ENCODE measurements around the gene DEUP1. TPM values are rescaled to one million over a fixed set of nuclear protein-coding genes. Genes with fewer than 3 reads are reported as not detected.
"Not testable (repeated sequence)": the region's sequence is repeated elsewhere in the genome, so short reads cannot be mapped to it uniquely, and the experiment has no call there.

DEUP1 gene
- total RNA-seq, 2 experiments from 2014 or later, result not detected

DNA sequence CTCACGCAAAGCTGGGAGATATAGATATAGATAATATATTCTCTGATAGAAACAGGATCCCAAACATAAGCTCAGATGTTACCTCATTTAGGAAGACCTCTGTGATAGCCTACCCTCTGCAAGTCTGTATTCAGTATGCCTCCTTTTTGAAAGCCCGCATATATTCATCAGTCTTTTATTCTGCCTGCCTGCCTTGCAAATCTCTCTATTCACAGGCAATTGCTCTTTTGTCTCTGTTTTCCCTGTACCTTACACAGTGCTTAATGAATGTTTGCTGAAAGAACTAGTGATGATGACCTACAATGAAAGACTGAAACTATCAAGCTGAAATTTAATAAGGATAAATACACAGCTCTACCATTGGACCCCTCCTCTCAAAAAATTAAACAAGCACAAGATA, 18.4 kb downstream of the DEUP1 start:
- POLR2A ChIA-PET, result no interaction called here
- CTCF ChIA-PET, result no interaction called here

DNA sequence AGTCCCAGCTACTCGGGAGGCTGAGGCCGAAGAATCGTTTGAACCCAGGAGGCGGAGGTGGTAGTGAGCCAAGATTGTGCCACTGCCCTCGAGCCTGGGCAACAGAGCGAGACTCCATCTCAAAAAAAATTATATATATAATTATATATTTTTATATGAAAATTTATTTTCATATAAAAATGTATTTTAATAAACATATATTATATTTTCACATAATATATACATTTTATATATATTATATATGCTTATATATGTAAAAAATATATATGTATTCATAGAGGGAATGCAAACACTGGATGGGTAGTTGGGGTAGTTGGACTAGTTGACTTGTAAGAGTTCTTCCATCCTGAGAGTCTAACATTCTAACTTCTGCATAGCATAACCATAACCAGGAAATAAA, 20.3 kb downstream of the DEUP1 start:
- CTCF ChIA-PET, result no interaction called here
- POLR2A ChIA-PET, result no interaction called here

DNA sequence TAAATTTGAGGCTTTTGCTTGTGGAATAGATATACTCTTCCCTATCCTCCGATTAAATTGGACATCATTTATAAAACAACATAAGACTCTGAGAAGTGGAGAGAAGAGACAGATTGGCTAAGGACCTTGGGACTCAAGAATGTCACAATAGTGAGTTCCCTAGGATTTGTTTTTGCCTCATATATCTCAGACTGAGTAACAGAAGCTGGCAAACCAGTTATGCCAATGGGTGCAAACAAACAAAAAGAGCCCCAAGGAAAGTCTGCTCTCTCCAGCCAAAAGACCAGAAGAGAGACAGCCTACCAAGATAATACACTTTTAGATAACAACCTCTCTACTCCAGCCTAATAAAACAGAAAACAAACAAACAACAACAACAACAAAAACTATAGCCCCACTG, 28.9 kb downstream of the DEUP1 start:
- ChIA-PET CTCF (no interaction called here), POLR2A (no interaction called here)

DNA sequence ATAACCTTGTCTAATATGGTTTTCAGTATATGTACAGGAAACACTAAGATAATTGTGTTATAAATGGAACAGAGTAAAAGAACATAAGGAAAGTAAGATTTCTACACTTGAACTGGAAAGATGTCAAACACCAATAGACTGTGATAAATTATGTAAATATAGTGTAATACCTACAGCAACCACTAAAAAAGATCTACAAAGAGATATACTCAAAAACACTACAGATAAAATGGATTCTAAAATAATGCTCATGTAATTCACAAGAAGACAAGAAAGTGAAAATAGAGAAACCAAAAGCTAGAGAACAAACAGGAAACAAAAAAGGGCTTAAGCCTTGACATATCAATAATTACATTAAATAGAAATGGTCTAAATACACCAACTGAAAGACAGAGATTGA, 30.9 kb downstream of the DEUP1 start:
- POLR2A ChIA-PET, result no interaction called here
- CTCF ChIA-PET, result interaction anchor here (0.7 kb wide), 1 partner anchor 56 kb away, joined by 3 read pairs; no protein-coding TSS in a partner anchor

DNA sequence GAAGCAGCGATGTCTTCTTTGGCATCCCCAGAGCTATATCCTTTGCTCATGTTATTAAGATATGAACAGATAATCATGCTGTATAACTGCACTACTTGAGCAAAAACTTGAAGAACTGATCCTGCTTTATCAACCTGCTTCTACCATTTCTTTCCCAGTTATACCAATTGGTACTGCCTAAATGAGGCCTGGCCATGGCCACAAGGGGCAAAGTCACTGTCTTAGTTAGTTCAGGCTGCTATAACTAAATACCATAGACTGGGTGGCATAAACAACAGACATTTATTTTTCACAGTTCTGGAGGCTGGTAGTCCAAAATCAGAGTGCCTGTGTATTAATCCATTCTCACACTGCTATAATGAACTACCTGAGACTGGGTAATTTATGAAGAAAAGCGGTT, 37.5 kb downstream of the DEUP1 start:
- ChIA-PET CTCF (no interaction called here), POLR2A (no interaction called here)

DNA sequence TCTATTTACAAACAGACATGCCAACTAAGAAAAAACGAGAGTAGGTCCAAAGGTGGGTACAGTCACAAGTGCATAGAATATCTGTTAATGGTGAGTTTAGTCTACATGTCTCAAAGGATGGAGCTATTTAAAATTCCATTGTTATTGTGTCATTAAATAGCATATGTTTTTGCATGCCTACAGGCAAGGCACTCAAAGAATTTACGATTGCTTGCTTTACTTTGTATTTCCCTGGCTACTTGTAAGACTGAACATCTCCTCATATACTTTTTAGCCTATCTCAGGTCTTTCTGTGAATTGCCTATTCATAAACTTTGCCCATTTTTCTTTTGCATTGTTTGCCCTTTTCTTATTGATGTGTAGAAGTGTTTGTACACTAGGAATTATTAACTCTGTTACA, 39.7 kb downstream of the DEUP1 start:
- CTCF ChIA-PET, result no interaction called here
- POLR2A ChIA-PET, result no interaction called here

DNA sequence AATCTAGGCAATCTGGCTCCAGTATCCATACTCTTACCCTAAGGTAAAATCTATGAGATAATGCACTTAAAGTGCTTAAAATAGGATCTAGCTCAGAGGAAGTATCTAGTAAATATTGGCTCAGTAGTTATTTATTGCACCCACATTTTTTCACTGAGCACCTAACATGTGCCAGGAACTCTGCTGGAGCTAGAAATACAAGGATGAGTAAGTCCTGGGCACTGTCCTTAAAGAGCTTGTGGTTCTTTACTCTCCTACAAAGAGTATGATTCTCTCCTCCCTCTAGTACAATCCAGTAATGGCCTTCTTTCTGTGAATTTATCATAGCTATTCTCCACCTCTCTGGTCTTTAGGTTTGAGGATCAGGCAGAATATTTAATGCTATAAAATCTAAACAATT, 59.2 kb downstream of the DEUP1 start:
- ChIA-PET CTCF (interaction anchor here (1.1 kb wide), 1 partner anchor 10 kb away, joined by 3 read pairs; no protein-coding TSS in a partner anchor), POLR2A (no interaction called here)

DNA sequence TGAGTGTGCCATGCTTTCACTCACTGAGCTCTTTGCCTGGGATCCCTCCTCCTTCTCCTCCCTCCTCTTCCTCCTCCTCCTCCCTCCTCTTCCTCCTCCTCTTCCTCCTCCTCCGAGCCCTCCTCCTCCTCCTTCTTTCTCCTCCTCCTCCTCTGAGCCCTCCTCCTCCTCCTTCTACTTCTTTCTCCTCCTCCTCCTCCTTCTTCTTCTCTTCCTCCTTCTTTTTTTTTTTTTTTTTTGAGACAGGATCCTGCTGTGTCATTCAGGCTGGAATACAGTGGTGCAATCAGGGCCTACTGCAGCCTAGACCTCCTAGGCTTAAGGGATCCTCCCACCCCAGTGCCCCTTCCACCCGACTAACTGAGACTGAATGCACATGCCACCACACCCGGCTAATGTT, 62.3 kb downstream of the DEUP1 start:
- CTCF ChIA-PET, result no interaction called here
- POLR2A ChIA-PET, result no interaction called here

DNA sequence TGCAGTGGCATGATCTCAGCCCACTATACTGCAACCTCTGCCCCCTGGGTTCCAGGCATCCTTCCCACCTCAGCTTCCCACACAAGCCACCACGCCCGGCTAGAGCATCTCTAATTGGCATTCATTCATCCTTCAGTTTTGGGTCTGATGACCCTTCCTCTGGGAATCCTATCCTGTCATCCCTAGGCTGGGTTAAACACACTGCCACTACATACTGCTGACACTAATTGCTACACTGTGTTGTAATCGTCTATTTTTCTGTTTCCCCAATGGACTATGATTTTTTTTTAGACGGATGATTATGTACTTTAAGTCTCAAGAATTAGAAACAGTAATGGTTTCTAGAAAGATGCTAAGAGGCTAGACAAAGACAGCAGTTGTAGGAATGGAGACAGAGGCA, 62.8 kb downstream of the DEUP1 start:
- ChIA-PET POLR2A (no interaction called here), CTCF (no interaction called here)

DNA sequence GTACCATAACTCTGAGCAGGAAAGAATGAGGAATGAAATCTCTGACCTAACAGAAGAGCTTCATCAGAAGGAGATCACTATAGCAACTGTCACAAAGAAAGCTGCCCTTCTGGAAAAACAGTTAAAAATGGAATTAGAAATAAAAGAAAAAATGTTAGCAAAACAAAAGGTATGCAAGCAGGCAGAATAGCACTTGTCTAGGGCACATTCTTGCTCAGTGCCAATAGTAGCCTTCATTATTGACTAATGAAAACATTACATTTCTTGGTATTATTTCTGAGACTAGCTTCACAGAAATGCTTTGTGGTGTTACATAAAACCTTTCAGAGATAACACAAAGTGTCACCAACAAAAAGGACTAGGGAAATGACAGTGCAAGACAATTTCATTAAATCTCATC, 63.9 kb downstream of the DEUP1 start:
- ChIA-PET POLR2A (no interaction called here), CTCF (no interaction called here)

DNA sequence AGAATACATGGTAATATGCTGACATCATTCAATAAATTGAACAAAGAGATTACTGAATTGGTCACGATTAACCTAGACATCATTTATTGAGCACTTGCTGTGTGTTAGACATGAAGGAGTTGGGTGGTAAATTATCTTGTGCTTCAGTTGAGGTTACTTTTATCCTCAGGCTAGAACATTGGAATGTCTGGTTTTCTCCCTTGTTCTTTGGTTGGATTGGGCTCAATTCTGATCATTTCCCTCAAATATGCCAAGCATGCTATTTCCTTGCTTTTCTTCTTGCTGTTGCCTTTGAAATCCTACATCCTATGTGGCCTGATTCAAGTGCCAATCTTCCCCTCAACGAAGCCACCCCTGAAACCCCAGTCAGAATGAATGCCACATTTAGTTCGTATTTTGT, 65.8 kb downstream of the DEUP1 start:
- POLR2A ChIA-PET, result no interaction called here
- CTCF ChIA-PET, result no interaction called here

DNA sequence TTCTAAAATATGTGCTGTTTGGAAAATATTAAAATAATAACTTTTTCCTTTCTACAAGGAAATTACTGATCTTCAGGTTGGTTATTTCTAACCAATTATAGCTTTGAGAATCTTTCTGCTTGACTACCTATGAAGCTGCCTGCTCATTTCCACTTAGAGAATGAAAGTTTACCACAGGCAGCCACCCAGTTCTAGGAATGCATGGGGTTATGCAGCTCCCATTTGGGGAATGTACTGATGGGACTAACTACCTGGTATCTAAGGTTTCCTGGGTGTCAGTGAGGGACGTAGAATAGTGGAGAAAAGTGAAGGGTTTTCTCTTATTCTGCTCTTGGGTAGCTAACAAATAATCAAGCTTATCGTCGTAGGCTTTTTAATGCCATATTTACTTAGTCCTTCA, 73.4 kb downstream of the DEUP1 start:
- POLR2A ChIA-PET, result no interaction called here
- CTCF ChIA-PET, result no interaction called here

DNA sequence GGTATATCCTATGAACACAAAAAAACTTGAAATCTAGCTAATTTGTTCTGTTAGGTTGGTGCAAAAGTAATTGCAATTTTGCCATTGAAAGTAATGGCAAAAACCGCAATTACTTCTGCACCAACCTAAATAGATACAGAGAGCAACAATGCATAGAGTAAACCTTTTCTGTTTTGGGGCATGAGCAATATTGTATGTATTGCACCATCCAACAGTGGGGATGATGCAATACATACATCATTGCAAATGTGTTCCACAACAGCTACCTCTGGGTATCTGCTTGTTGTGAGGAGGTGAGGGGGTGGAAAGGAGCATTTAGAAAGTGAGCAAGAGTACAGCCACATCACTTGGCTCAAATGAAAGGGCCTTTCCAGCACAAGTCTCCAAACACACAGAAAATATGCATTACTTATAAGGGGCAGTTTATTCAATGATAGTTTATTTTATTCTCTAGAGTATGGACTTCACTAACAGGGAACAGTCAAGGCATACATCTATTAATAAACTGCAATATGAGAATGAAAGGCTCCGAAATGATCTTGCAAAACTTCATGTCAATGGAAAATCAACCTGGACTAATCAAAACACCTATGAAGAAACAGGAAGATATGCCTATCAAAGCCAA, 77.3 kb downstream of the DEUP1 start:
- ChIA-PET CTCF (no interaction called here), POLR2A (no interaction called here)

DNA sequence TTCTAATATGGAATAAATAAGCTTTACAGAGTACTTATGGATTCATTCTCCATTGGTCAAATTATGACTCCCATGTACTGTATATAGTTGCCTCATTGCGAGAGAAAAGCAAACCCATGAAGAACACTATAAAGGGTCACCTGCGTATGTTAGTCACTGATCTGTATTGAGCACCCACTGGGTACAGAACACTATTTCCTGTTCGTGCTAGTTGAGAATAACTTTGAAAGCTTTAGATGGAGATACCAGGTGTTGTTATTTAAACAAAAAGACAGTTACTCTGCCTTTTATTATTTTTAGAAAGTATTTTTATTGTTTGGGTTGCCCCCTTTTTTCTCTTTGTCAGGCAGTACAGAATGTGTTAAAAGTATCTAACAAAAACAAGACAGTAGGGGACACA, 79.9 kb downstream of the DEUP1 start:
- ChIA-PET POLR2A (no interaction called here), CTCF (no interaction called here)

DNA sequence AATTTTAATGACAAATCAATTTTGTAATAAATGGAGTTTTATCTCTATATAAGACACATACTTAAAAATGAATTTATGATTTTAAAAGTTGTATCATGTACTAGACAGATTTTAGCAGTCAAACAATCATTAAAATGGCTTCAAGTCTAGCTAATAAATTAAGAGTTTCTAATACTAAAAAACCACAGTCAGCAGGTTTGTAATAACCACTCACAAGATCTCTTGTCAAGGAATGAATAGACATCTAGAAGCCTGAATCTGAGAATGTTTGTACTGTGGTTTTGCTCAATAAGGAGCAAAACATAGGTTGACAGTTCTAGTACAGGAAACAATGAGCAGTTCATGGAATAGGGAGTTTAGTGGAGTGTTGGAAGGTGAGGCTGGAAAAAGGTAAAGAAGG, 81.2 kb downstream of the DEUP1 start:
- CTCF ChIA-PET, result no interaction called here
- POLR2A ChIA-PET, result no interaction called here

DNA sequence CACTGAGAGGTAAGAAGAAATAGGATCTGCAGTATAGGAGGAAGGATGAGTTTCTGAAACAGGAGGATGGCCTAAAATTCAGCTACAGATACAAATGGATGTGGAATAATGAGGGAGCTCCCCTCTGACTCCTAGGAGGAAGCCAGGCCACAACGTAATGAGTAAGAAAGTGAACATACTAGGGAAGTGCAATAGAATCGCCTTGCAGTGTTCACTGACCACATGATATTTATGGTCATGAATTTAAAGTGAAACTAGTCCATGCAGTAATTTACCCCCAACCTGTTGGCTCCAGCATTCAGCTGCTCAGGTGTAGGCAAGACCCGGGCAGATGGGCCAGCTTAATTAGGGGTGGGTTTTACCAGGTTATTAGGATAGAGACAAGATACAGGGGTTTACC, 101.7 kb downstream of the DEUP1 start:
- CTCF ChIA-PET, result no interaction called here
- POLR2A ChIA-PET, result no interaction called here

DNA sequence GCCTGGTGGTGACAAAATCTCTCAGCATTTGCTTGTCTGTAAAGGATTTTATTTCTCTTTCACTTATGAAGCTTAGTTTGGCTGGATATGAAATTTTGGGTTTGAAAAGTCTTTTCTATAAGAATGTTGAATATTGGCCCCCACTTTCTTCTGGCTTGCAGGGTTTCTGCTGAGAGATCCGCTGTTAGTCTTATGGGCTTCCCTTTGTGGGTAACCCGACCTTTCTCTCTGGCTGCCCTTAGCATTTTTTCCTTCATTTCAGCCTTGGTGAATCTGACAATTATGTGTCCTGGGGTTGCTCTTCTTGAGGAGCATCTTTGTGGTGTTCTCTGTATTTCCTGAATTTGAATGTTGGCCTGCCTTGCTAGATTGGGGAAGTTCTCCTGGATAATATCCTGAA, 112.7 kb downstream of the DEUP1 start:
- CTCF ChIA-PET, POLR2A ChIA-PET: not testable (repeated sequence)

DNA sequence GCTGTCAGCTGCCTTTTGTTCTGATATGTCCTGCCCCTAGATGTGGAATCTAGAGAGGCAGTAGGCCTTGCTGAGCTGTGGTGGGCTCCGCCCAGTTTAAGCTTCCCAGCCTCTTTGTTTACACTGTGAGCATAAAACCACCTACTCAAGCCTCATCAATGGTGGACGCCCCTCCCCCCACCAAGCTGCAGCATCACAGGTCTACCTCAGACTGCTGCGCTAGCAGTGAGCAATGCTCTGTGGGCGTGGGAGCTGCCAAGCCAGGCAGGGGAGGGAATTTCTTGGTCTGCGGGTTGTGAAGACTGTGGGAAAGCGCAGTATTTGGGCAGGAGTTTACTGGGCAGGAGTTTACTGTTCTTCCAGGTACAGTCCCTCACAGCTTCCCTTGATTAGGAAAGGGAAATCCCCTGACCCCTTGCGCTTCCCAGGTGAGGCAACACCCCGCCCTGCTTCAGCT, 114.1 kb downstream of the DEUP1 start:
- POLR2A ChIA-PET, result no interaction called here
- CTCF ChIA-PET, result no interaction called here

DNA sequence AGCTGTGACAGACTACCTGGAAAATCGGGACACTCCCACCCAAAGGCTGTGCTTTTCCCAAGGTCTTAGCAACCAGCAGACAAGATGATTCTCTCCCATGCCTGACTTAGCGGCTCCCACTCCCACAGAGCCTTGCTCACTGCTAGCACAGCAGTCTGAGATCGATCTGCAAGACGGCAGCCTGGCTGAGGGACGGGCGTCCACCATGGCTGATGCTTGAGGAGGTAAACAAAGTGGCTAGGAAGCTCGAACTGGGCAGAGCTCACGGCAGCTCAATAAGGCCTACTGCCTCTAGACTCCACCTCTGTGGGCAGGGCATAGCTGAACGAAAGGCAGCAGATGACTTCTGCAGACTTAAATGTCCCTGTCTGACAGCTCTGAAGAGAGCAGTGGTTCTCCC, 127.7 kb downstream of the DEUP1 start:
- POLR2A ChIA-PET, result no interaction called here
- CTCF ChIA-PET, result no interaction called here

DNA sequence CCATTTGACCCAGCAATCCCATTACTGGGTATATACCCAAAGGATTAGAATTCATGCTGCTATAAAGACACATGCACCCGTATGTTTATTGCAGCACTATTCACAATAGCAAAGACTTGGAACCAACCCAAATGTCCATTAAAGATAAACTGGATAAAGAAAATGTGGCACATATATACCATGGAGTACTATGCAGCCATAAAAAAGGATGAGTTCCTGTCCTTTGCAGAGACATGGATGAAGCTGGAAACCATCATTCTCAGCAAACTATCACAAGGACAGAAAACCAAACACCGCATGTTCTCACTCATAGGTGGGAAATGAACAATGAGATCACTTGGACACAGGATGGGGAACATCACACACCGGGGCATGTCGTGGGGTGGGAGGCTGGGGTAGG, 133.1 kb downstream of the DEUP1 start:
- POLR2A ChIA-PET, CTCF ChIA-PET: not testable (repeated sequence)

DNA sequence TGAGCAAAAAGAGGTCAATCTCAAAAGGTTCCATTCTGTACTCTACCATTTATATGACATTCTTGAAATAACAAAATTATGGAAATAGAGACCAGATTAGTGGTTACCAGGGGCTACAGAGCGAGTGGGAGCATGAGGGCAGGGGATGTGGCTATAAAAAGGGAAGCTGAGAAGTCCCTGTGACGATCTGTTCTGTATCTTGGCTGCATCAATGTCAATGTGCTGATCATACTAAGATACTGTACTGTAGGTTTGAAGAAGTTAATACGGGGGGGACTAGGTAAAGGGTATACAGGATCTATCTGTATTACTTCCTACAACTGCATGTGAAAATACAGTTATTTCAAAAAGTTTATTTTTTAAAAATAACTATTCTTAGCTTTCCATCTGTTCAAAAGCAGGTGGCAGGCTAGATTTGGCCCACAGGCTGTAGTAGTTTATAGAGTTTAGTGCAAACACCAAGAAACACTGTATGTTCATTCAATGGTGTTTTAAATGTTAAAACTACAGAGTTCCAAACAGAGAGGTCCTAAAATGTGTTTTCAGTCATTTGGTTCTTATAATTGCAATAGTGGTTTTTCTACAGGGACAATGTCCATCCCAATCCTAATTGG, 134.5 kb downstream of the DEUP1 start:
- POLR2A ChIA-PET, result no interaction called here

DNA sequence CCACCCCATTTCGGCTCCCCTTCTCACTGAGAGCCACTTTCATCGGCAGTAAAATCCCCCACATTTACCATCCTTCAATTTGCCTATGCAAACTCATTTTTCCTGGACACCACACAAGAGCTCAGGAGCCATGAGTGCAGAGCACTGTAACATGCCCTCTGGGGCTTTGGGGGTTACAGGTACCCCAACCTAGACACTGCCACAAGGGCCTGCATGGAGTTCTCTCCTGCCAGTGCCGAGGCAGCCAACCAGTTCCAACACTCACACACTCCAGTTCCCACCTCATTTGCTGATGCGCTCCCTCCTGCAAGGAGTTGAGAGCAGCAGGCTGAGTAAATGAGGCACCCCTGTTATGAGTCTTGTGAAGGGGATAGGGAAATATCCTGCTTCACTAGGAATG, 136.5 kb downstream of the DEUP1 start:
- ChIA-PET CTCF (no interaction called here), POLR2A (no interaction called here)

More for the DNA sequence above, 134.5 kb downstream of the DEUP1 start:
- CTCF ChIA-PET, result no interaction called here

DNA sequence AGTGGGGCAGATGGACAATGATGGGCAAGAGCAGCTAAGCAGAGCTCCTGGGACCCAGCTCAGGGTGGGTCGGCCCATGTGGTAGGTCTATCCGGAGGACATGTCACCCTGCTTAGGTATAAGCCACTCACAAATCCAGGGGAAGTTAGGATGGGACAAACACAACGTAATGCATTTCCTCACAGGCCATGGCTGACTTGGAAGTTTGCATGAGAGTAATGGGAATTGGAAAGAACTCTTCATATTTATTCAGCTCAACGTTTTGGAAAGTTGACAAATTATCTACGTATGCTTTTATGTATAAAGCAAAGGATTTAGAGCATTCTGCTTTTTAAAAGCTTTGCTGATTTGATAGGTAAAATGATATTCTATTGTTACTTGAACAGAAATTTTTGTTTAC, 137.7 kb downstream of the DEUP1 start:
- ChIA-PET POLR2A (no interaction called here), CTCF (no interaction called here)
